SW 1271 (cell line): ENCODE data around the gene CDC42EP5.
"Not testable (repeated sequence)": the region's sequence is repeated elsewhere in the genome, so short reads cannot be mapped to it uniquely, and the experiment has no call there.

ENCODE experiments used
- DNase-seq, 2 experiments: peaks; one replicate each; lab custom pipeline; 2025; lab: John Stamatoyannopoulos, UW

CDC42EP5 gene

GRCh38 chr19:54473071-54473891, at the start of gene CDC42EP5:
TSS of gene CDC42EP5 (minus strand) at chr19:54473296. CDS start at chr19:54465547, 7,749 bp downstream.
- DNase-seq, result no peak

- DNase-seq, result no peak
These were observed 48.9 kb upstream of the CDC42EP5 start for GRCh38 chr19:54521860-54522513.

- DNase-seq, result no peak
These were observed 48.1 kb upstream of the CDC42EP5 start for GRCh38 chr19:54521022-54521859.

GRCh38 chr19:54518844-54519243, 45.7 kb upstream of the CDC42EP5 start:
- peak; percentile 39 to 64 for DNase-seq

- peak in 1 of 2 experiments; percentile 11 for DNase-seq
These were observed 44.4 kb upstream of the CDC42EP5 start for GRCh38 chr19:54517483-54517882.

GRCh38 chr19:54515156-54515555, 42.1 kb upstream of the CDC42EP5 start:
- DNase-seq, result no peak

- not testable (repeated sequence) for DNase-seq
These were observed 36.3 kb upstream of the CDC42EP5 start for GRCh38 chr19:54509200-54509940.

GRCh38 chr19:54508487-54508886, 35.4 kb upstream of the CDC42EP5 start:
- DNase-seq, result not testable (repeated sequence)

GRCh38 chr19:54507824-54508223, 34.7 kb upstream of the CDC42EP5 start:
- DNase-seq, result no peak

GRCh38 chr19:54507038-54507717, 34.1 kb upstream of the CDC42EP5 start:
- DNase-seq, result not testable (repeated sequence)

- DNase-seq, result no peak
These were observed 33.0 kb upstream of the CDC42EP5 start for GRCh38 chr19:54506079-54506478.

GRCh38 chr19:54505542-54505941, 32.4 kb upstream of the CDC42EP5 start:
- DNase-seq, result not testable (repeated sequence)

- DNase-seq, result no peak
These were observed 29.5 kb upstream of the CDC42EP5 start, which contains the start of gene LAIR2 for GRCh38 chr19:54502518-54503048. TSS of gene LAIR2 (plus strand) at chr19:54502831. CDS start at chr19:54502919, 88 bp downstream.

GRCh38 chr19:54498451-54498772, 25.3 kb upstream of the CDC42EP5 start:
- DNase-seq, result not testable (repeated sequence)

GRCh38 chr19:54497747-54498450, 24.8 kb upstream of the CDC42EP5 start:
- DNase-seq, result not testable (repeated sequence)

- DNase-seq, result not testable (repeated sequence)
These were observed 22.2 kb upstream of the CDC42EP5 start for GRCh38 chr19:54495284-54495683.

- no peak for DNase-seq
These were observed 21.0 kb upstream of the CDC42EP5 start for GRCh38 chr19:54493967-54494585.

GRCh38 chr19:54493056-54493455, 20.0 kb upstream of the CDC42EP5 start:
- not testable (repeated sequence) for DNase-seq

GRCh38 chr19:54492568-54492967, 19.5 kb upstream of the CDC42EP5 start:
- DNase-seq, result no peak

GRCh38 chr19:54489766-54490165, 16.7 kb upstream of the CDC42EP5 start:
- no peak for DNase-seq
